ENCODE data around the gene BACE1.
"Not testable (repeated sequence)": the region's sequence is repeated elsewhere in the genome, so short reads cannot be mapped to it uniquely, and the experiment has no call there.

Gene BACE1

GRCh38 chr11:117273550-117274289 lies 42.3 kb downstream of the BACE1 start:
- no peak for DNase-seq (ENCODE audit: low read depth)

DNA sequence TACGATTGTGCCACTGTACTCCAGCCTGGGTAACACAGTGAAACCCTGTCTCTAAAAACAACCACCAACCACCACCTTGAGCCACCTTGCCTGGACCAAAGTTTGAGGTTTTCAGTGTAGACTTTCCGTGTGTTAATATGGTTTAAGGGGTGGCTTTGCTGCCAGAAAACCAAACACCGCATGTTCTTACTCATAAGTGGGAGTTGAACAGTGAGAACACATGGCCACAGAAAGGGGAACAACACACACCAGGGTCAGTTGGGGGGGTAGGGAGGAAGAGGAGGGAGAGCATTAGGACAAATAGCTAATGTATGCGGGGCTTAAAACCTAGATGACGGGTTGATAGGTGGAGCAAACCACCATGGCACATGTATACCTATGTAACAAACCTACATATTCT lies 43.9 kb downstream of the BACE1 start:
- not testable (repeated sequence) for DNase-seq (ENCODE audit: low read depth)

DNA sequence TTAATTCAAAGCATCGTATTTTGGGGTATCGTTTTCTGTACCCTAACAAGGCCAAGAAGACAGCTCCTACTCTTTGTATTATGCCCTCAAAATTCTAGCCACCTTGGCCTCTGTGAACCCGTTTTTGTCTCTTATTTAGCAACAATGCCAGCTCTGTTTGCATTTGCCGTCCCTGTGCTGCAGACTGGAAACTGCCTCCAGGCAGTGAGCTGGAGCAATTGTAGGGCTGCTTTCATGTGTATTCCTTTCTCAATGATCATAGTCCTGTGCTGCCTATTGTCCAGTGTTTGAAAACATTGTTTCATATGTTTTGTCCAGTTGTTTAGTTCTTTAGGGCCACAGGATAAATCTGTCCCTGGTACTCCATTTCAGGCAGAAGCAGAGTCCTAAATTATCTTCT lies 44.8 kb downstream of the BACE1 start:
- DNase-seq (ENCODE audit: low read depth), result no peak

- no peak for DNase-seq (ENCODE audit: low read depth)
Measured at GRCh38 chr11:117269856-117270255, 46.2 kb downstream of the BACE1 start.

DNA sequence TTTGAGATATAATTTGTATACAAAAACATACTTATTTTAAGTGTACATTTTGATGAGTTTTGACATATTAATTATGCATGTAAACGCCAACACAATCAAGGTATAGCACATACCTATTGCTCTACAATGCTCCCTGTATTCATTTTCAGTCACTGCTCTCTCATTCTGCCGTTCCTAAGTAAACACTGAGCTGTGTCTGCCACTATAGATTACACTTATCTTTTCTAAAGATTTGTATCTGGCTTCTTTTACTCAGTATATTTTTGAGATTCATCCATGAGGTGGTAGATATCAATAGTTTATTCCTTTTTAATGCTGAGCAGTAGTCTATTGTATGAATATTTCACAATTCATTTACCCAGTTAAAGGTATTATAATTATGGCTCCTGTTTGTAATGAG lies 50.3 kb downstream of the BACE1 start:
- no peak for DNase-seq (ENCODE audit: low read depth)

GRCh38 chr11:117264624-117265323 lies 51.3 kb downstream of the BACE1 start:
- not testable (repeated sequence) for DNase-seq (ENCODE audit: low read depth)

GRCh38 chr11:117259417-117259816 lies 56.6 kb downstream of the BACE1 start:
- DNase-seq (ENCODE audit: low read depth), result no peak

GRCh38 chr11:117258576-117258975 lies 57.5 kb downstream of the BACE1 start:
- DNase-seq (ENCODE audit: low read depth), result no peak

DNA sequence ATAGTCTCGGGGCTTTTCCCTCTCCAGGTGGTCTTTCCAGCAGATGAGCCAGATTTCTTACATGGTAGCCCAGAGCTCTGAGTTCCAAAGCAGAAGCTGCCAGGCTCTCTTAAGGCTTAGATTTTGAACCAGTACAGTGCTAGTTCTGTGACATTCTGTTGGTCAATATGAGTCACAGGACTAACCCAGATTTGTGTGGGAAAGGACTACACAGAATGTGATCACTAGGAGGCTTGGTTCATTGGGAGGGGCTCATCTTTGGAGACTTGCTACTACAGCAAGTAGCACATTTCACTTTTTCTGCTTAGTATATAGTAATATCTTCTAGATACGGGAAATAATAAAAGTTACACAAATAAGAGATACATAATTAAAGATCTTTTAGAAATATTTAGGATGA lies 59.5 kb downstream of the BACE1 start:
- DNase-seq (ENCODE audit: low read depth), result no peak

DNA sequence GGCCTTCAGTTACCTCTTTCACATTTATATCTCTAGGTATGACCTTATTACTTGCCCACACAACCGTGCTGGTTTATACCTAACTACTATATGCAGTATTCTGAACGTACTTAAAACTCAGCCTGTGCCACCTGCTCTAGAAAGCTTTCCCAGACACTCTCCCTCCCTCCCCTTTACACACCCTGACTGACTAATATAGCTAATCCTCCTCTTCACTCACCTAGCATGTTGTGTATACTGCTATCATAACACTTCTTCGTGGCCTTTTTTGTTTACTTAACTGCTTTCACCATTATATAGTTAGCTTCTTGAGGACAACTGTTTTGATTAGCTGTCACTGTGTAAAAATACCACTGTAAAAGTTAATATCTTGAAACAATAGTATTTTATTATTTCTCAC lies 60.1 kb downstream of the BACE1 start:
- no peak for DNase-seq (ENCODE audit: low read depth)

- no peak for DNase-seq (ENCODE audit: low read depth)
Measured at GRCh38 chr11:117251506-117251905, 64.5 kb downstream of the BACE1 start.

GRCh38 chr11:117249571-117249970 lies 66.5 kb downstream of the BACE1 start:
- no peak for DNase-seq (ENCODE audit: low read depth)

DNA sequence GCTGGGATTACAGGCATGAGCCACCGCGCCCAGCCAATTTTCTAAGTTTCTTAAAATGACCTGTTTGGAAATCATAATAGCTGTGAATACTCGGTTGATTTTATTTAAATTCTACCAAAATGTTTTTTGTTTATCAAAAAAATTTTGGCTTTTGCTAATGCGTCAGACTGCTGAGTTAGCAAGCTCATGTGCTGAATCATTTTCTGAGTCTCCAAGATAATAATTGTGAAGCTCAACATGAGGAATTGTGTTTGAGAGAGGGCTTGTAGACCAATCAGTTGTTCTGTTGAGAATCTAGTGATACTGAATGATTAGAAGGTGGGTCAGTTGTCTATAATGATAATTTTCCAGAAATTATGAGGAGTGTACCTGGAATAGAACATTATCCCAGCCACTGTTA lies 67.7 kb downstream of the BACE1 start:
- DNase-seq (ENCODE audit: low read depth), result no peak

GRCh38 chr11:117239295-117239694 lies 76.8 kb downstream of the BACE1 start:
- no peak for DNase-seq (ENCODE audit: low read depth)

DNA sequence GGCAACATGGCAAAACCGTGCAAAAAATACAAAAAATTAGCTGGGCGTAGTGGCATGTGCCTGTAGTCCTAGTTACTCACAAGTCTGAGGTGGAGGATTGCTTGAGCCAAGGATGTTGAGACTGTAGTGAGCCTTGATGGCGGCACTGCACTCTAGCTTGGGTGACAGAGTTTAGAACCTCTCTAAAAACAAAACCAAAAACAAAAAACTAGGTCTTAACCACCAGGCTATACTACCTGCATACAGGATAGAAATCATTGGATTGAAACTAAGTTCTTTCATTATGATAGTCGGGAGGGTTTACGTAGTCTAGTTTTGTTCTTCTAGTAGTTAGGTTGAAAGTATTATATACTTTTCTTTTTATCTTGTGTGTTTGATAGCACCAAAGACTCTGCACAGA lies 77.8 kb downstream of the BACE1 start:
- DNase-seq (ENCODE audit: low read depth), result no peak

Data from stimulated activated CD8-positive, alpha-beta memory T cell treated with anti-CD3 and anti-CD28 coated beads, Interleukin-4, amount 100 ng/mL, for 24 hours (primary cell).